ENCODE measurements around the gene LIMCH1.

- no peak for TF ChIP-seq CTCF (IDR thresholded peaks at IDR 0.05 in 8 of 11, conservative IDR thresholded peaks at IDR 0.05 in 3 of 11)
- no peak for TF ChIP-seq POLR2A (IDR thresholded peaks at IDR 0.05)
Measured at GRCh38 chr4:41745292-41746024, 207.5 kb downstream of the LIMCH1 start.
